Spleen (tissue), 11 donors: Measurements from ENCODE around the gene DLG2. TPM values are rescaled to one million over a fixed set of nuclear protein-coding genes. Genes with fewer than 3 reads are reported as not detected.

Experiments
- DNase-seq: peaks from one replicate; pipeline ENCODE4 v3.0.0-alpha.2; 2020
- H3K27ac ChIP-seq, 8 donors: fragments of 200-600 bp; sonication (generic) in 7 of 8; 1 replicate in 4 of 8; 2 replicates in 4 of 8; pipeline versions ENCODE4 v1.5.0 to v1.8.0; 2016 to 2021; ENCODE audit warnings: inconsistent platforms in 4 of 8, mild to moderate bottlenecking in 4 of 8, moderate library complexity in 1 of 8
- H3K27me3 ChIP-seq, 7 donors: fragments of 200-600 bp; sonication (generic) in 6 of 7; replicated peaks in 1 of 7; 1 replicate in 4 of 7; 2 replicates in 3 of 7; pipeline versions ENCODE4 v1.5.0 to v1.8.0; 2016 to 2021; ENCODE audit warnings: inconsistent platforms in 3 of 7, mild to moderate bottlenecking in 1 of 7
- H3K36me3 ChIP-seq, 6 donors: fragments of 200-600 bp; sonication (generic) in 5 of 6; 1 replicate in 4 of 6; 2 replicates in 2 of 6; pipeline versions ENCODE4 v1.5.0 to v1.8.0; 2016 to 2021; ENCODE audit warnings: inconsistent platforms in 2 of 6
- H3K4me1 ChIP-seq, 6 donors: fragments of 200-600 bp; sonication (generic) in 5 of 6; 1 replicate in 3 of 6; 2 replicates in 3 of 6; pipeline versions ENCODE4 v1.5.0 to v1.8.0; 2016 to 2021; ENCODE audit warnings: inconsistent platforms in 3 of 6
- H3K4me3 ChIP-seq, 8 donors: fragments of 200-600 bp; sonication (generic) in 7 of 8; 1 replicate in 4 of 8; 2 replicates in 4 of 8; pipeline versions ENCODE4 v1.5.0 to v1.8.0; 2016 to 2021; ENCODE audit warnings: inconsistent platforms in 4 of 8, mild to moderate bottlenecking in 4 of 8, moderate library complexity in 2 of 8
- H3K9me3 ChIP-seq, 8 donors: fragments of 200-600 bp; sonication (generic) in 7 of 8; 1 replicate in 4 of 8; 2 replicates in 4 of 8; pipeline versions ENCODE4 v1.5.0 to v1.8.0; 2016 to 2021; ENCODE audit warnings: inconsistent platforms in 4 of 8
- CTCF ChIP-seq, 11 experiments: fragments of 200-600 bp in 7 of 11; fragments of 450-650 bp in 4 of 11; sonication (generic) in 4 of 11; IDR thresholded peaks in 8 of 11; conservative IDR thresholded peaks in 3 of 11; 1 replicate in 7 of 11; 2 replicates in 4 of 11; pipeline versions ENCODE4 v1.4.0 to v1.8.0; 2016 to 2021; ENCODE audit warnings: antibody characterized with exemption in 11 of 11, inconsistent platforms in 4 of 11, mild to moderate bottlenecking in 1 of 11
- POLR2A ChIP-seq, 3 donors: fragments of 450-650 bp; IDR thresholded peaks; one replicate each; pipeline ENCODE4 v1.5.1; 2017; ENCODE audit warnings: antibody characterized with exemption in 3 of 3, mild to moderate bottlenecking in 1 of 3
- POLR2AphosphoS5 ChIP-seq, 3 donors: sonication (generic); formaldehyde crosslinking; IDR thresholded peaks; one replicate each; pipeline ENCODE4 v1.5.1; 2017; ENCODE audit warnings: antibody characterized with exemption in 3 of 3
- WGBS, 5 donors: extraction: QIAGEN DNeasy Blood & Tissue Kit in 3 of 5; methylation state at CpG; one replicate each; pipeline versions ENCODE4 v1.1.5 to v1.1.7; 2013 to 2018; 5-methylcytosine and 5-hydroxymethylcytosine counted together
- intact Hi-C: fragments of 100-400 bp; cut with DNase I; formaldehyde crosslinking; loops from one replicate; pipeline ENCODE4 v1.15.0; 2023; ENCODE audit warnings: low total_unique reads
- polyA plus RNA-seq, 3 donors: library from polyadenylated mRNA; stranded (reverse); fragments of 200-250 nt; gene quantifications; one replicate each; pipeline ENCODE4 v1.2.1, GENCODE V29; 2013
- total RNA-seq, 7 donors: library from RNA; depleted of rRNA in 3 of 7; stranded (reverse); fragments of >200 nt in 3 of 7; fragmentation: NEBNext Ultra II Directional in 4 of 7; extraction: Animal tissue kit (Norgen Biotek cat#: 25700) in 4 of 7; gene quantifications; one replicate each; pipeline versions ENCODE4 v1.1.0 to v1.2.1, GENCODE V29; 2016 to 2021
- donor health status: healthy with polysubstance abuse.
- donor health status: DM: no; HTN: no; CAD: no; lungs with moderate emphysema.
- donor health status: DM: no; HTN: no; CAD: no.
- donor health status: Bipolar disorder and iron deficiency.
- donor health status: healthy.
- donor health status: DM: no; HTN: no; CAD: no.
- donor health status: DM: yes; HTN: yes; CAD: no.

The DLG2 gene
- total and polyA plus RNA-seq, 10 donors: 0.43 to 12.7 (median 7.9) TPM

GRCh38 chr11:84724256-84724655, 902.9 kb downstream of the DLG2 start:
- no peaks in the 10 kb centered on the region for H3K36me3 ChIP-seq
- TF ChIP-seq POLR2A (IDR thresholded peaks at IDR 0.05) (no peak), CTCF (IDR thresholded peaks at IDR 0.05 in 8 of 11, conservative IDR thresholded peaks at IDR 0.05 in 3 of 11) (no peak), POLR2AphosphoS5 (IDR thresholded peaks at IDR 0.05) (no peak)
- peaks cover 0 to 18% (median 6%) of the 10 kb centered on the region in 6 donors for H3K4me1 ChIP-seq
- H3K27me3 ChIP-seq: peaks cover 0 to 21% (median 2%) of the 10 kb centered on the region in 7 donors
- no peak overlapping the region for H3K27ac ChIP-seq
- H3K4me3 ChIP-seq: no peak overlapping the region
- intact Hi-C loops: no loop called here
- peaks cover 0 to 7% (median 2%) of the 10 kb centered on the region in 8 donors for H3K9me3 ChIP-seq
- WGBS, 5 donors: 80 to 100% (median 88%) methylated on average over 1 of the region's 1 CpG
- no peak for DNase-seq

GRCh38 chr11:84722583-84723108, 904.5 kb downstream of the DLG2 start:
- H3K4me1 ChIP-seq: peaks cover 0 to 18% (median 6%) of the 10 kb centered on the region in 6 donors
- no peak for DNase-seq
- no peak overlapping the region for H3K4me3 ChIP-seq
- no peaks in the 10 kb centered on the region for H3K36me3 ChIP-seq
- peaks cover 0 to 7% (median 2%) of the 10 kb centered on the region in 8 donors for H3K9me3 ChIP-seq
- peaks cover 0 to 21% (median 2%) of the 10 kb centered on the region in 7 donors for H3K27me3 ChIP-seq
- no peak overlapping the region for H3K27ac ChIP-seq
- intact Hi-C loops: no loop called here
- TF ChIP-seq POLR2AphosphoS5 (IDR thresholded peaks at IDR 0.05) (no peak), POLR2A (IDR thresholded peaks at IDR 0.05) (no peak), CTCF (IDR thresholded peaks at IDR 0.05 in 8 of 11, conservative IDR thresholded peaks at IDR 0.05 in 3 of 11) (no peak)
- 62 to 80% (median 72%) methylated on average over 3 of the region's 3 CpGs for WGBS, 5 donors

DNA sequence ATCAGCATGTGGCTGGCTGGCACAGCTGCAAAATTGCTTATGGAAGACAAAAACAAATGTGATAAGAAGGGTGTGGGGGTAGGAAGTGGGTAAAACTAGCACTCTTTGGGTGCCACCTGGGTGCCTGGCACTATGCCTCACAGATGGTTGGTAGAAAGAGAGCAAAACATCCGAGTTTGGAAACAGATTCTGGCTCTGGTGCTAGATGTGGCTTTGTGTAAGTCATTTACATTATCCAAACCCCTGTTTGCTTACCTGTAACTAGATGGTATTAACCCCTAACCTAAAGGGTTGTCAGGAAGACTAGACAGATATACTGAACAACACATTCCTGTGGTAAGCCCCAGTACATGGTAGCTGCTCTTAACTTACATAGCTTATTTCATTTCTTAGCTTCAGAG, 905.6 kb downstream of the DLG2 start:
- intact Hi-C loops: no loop called here
- H3K27ac ChIP-seq: no peak overlapping the region

More for the DNA sequence above, 905.6 kb downstream of the DLG2 start:
- WGBS, 5 donors: 19 to 32% (median 28%) methylated on average over 1 of the region's 1 CpG
- H3K36me3 ChIP-seq: no peaks in the 10 kb centered on the region
- peak overlapping the region in 2 of 8 donors; percentile 38 to 55 for H3K4me3 ChIP-seq
- H3K9me3 ChIP-seq: peaks cover 0 to 5% (median 1%) of the 10 kb centered on the region in 8 donors
- TF ChIP-seq POLR2A (IDR thresholded peaks at IDR 0.05) (no peak), CTCF (IDR thresholded peaks at IDR 0.05 in 8 of 11, conservative IDR thresholded peaks at IDR 0.05 in 3 of 11) (no peak), POLR2AphosphoS5 (IDR thresholded peaks at IDR 0.05) (no peak)
- peaks cover 0 to 21% (median 2%) of the 10 kb centered on the region in 7 donors for H3K27me3 ChIP-seq
- no peak for DNase-seq
- H3K4me1 ChIP-seq: peaks cover 0 to 18% (median 6%) of the 10 kb centered on the region in 6 donors
